Ureter (tissue), 1 donor: ENCODE results near the gene CST2. TPM values are rescaled to one million over a fixed set of nuclear protein-coding genes. Genes with fewer than 3 reads are reported as not detected.
"Not testable (repeated sequence)": the region's sequence is repeated elsewhere in the genome, so short reads cannot be mapped to it uniquely, and the experiment has no call there.

Experiments
- DNase-seq: peaks from one replicate; pipeline ENCODE4 v3.0.0-alpha.2; 2020; ENCODE audit warnings: low spot score
- total RNA-seq: library from RNA; stranded (reverse); gene quantifications from one replicate; pipeline ENCODE4 v1.2.4, GENCODE V29; 2023
- donor health status: DM: yes; HTN: yes; CAD: no.

The CST2 gene
- total RNA-seq, 1 donor from 2014 or later: not detected

DNA sequence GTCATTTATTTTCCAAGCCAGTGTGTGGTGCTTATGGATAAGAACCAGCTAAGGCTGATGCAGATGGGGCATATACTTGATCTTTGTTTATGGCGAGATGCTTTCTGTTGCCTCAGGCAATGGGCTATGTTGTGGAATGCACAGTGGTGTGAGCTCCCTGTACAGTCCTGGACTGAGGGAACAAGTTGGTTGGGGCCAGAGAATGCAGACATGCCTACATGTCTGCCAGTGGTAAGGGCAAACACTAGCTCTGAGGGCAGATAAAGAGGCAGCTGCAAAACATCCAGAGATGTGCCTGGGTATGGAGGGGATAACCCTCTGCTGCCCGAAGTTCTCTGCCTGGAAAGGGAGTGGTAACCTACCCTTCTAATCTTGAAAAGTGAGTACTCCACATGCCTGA is 16.2 kb downstream of the CST2 start:
- not testable (repeated sequence) for DNase-seq

DNA sequence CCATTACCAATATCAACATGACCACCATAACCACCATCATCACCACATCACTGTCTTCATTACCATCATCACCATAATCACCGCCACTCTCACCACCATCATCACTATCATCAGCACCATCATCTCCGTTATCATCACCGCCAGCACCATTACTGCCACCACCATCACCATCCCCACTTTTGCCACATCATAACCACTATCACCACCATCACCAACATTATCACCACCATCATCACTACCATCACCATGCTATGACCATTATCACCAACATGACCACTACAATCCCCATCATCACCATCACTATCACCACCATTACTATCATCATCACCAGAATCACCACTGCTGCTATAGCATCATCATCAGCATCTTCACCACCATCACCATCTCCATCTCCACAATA is 25.7 kb downstream of the CST2 start:
- DNase-seq: no peak

DNA sequence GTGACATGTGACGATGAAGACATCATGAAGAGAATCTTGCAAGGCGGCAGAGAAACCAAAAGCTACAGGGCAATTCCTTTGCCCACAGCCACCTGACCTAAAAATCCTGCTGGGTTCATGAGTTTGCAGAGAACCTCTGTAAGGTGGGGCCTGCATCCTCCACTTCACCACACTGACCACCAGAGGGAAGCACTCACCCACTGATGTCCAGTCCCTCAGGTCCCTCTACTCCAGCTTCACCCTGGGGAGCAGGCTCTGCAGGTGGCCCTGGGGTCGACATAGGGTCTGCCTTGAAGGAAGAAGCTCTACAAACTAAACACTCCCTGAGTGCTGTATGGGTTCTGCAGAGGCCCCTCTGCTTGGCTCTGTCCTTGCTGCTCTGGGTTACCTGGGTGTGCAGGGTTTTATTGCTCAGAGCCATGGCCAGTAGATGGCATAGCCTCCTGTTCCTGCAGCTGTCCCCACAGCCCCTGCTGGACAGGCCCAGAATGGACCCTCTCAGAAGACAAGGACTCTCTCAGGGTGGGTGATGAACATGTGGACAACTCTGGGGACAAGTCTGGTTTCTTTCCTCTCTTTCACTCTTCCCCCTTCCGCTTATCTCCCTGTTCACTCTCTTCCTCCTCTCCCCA is 27.2 kb downstream of the CST2 start:
- DNase-seq: peak; percentile 60

DNA sequence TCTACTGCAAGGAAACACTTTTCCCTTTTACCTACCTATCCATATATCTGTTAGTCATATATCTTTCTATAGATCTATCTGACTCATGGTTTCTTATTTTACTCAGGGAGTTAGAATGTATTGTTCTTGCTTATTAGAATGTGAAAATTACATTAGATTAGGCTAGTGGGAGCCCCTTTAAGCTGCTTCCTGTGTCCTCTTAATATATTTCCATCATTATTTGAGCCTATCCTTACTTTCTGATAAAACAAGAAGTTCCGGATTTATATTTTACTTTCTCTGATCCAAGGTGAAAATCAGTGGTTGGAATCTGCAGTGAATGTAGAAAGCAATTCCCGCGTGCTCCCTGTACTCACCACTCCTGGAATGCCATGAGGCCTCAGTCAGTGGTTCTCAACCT is 31.0 kb downstream of the CST2 start:
- no peak for DNase-seq

DNA sequence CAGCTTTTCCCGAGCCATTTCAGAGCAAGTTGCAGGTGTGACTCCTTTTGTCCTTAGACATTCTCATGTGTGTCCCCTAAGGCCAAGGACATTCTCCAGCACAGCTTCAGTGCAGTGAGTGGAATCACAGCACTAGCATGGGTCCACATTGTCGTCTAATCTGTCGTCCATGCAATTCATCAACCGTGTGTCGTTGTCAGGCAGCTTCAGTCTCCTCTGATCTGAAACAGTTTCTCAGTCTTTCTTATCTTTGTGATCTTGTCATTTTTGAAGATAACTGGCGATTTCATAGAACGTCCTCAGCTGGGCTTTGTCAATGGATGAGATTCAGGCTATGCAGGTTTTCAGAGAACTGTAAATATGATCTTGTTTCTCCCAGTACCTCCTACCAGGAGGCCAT is 31.7 kb downstream of the CST2 start:
- DNase-seq: no peak

DNA sequence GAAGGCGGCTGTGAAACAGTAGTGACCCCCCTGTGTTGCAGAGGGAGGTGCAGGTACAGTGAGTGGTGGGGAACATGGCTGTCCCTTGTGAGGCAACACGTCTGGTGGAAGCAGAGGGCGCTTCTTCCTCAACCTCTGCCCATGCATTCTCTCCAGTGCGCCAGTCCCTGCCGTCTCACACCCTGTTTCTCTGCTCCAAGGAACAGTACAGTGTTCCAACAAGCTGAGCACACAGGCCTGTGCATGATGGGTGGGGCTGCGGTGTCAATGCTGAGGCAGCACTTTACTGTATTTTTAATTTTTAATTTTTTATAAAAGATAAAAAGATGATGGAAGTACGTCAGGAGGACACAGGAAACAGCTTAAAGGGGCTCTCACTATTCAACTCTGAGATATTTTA is 32.5 kb downstream of the CST2 start:
- no peak for DNase-seq

DNA sequence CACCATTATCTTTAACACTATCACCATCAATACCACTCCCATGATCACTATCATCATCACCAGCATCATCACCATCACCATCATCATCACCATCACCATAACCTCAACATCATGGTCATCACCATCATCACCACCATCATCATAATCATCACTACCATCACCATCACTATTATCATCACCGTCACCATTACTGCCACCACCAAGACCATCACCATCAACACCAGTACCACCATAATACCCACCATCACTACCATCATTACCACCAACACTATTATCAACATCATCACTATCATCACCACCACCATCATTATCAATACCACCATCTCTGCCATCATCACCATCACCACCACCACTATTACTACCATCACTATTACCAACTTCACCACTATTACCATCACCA is 43.1 kb downstream of the CST2 start:
- DNase-seq: no peak

DNA sequence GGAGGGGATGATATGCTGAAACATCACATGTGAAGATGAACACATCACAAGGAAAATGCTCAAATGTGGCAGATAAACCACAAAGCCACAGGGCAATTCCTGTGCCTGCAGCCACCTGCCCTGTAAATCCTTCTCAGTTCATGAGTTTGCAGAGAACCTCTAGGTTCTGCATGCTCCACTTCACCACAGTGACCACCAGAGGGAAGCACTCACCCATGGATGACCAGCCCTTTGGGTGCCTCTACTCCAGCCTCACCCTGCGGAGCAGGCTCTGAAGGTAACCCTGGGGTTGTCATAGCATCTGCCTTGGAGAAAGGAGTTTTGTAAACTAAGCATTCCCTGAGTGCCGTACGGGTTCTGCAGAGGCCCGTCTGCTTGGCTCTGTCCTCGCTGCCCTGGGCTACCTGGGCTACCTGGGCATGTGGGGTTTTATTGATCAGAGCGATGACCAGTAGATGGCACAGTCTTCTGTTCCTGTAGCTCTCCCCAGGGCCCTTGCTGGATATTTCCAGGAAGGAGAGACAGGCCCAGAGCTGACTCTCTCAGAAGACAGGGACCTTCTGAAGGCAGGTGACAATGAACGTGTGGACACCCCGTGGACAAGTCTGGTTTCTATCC is 44.1 kb downstream of the CST2 start:
- no peak for DNase-seq

DNA sequence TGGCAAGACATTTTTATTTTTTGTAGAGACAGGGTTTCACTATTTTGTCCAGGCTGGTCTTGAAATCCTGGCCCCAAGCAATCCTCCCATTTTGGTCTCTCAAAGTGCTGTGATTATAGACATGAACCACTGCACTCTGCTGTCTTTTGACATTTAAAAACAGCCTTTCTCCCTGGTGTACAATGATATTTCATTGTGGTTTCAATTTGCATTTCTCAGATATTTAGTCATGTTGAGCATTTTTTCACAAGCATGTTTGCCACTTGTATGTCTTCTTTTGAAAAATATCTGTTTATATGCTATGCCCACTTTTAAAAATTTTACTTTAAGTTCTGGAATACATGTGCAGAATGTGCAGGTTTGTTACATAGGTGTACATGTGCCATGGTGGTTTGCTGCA is 47.9 kb downstream of the CST2 start:
- not testable (repeated sequence) for DNase-seq

DNA sequence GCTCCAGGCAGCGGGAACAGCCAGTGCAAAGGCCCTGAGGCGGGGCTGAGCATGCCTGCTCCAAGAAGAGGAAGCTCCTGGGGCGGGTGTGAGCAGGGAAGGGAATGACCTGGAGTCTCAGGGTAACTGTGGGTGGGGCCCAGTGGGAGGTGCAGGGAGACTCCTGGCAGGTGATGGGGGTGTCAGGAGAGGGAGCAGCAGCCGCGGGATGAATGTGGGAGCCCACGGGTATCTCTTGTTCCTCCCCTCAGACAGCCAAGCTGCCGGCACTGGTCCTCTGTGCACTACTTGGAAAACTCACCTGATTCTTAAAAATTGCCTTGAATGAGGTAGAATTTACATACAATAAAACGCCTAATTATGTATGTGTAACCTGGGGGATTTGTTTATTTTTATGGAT is 49.1 kb downstream of the CST2 start:
- DNase-seq: not testable (repeated sequence)

DNA sequence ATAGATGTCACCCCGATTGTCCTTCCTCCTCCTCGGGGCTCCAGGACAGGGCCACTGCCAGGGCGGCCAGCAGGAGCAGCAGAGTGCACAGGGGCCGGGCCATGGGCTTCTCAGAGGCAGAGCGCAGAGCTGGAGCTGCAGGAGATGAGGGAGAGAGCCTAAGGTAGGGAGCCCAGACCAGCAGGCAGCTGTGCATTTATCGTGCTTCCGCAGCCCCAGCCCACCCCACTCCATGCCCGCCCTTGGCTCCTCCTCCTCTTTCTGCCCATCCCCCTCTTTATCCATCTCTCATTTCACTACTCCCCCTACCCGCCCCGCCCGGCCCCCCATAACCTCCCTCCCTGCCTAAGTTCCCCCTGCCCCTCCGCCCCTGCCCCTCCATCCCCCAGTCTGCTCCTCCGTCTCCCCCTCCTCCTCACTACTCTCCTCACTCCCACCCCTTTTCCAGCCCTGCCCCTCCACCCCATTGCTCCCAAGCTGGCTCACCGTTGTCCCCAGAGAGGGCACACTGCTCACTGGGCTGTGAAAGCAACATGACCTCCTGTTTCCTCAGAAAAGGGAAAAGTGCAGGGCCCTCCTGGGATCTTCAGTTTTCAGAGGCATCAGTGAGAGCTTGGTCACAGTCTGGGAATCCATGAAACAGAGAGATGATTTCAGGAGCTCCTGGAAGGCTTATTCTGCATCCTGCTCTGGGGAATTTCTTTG is 50.3 kb downstream of the CST2 start:
- no peak for DNase-seq

DNA sequence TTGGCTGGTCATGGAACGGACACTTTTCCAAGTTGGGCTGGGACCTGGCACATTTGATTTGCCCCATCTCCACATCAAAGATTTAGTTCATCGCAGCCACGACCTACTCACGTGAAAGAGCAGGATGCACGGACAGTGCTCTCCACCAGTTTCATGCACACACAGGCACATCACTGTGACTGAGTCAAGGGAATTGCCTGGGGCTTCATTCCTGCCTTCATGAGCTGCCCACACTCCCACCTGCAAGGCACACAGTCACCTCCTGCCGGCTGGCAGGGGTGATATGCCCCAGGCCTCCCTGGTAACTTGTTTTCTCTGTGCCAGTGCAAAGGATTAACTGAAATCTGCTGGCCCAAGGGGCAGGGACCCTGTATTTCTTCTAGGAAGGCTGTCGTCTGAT is 52.4 kb downstream of the CST2 start:
- no peak for DNase-seq

Other genes starting within 250 kb of the CST2 start
- gene CST9, start 220.8 kb downstream of the CST2 start, total RNA-seq: not detected
- gene CST3, start 188.8 kb downstream of the CST2 start, total RNA-seq: 544 TPM
- not detected for gene CST4, start 137.7 kb downstream of the CST2 start, total RNA-seq
- not detected for gene CST1, start 75.8 kb downstream of the CST2 start, total RNA-seq
- gene CST5, start 53.0 kb upstream of the CST2 start, total RNA-seq: not detected
- gene GGTLC1, start 162.1 kb upstream of the CST2 start, total RNA-seq: not detected